AG04449 (cell line): ENCODE measurements around the gene MYO1C.
"Not testable (repeated sequence)": the region's sequence is repeated elsewhere in the genome, so short reads cannot be mapped to it uniquely, and the experiment has no call there.

Source experiments
- CTCF ChIA-PET: fragments of 350-600 bp; formaldehyde crosslinking; extraction: SDS; loops from one replicate; lab custom pipeline; 2021; ENCODE audit warnings: antibody characterized with exemption; lab: Yijun Ruan, JAX
- POLR2A ChIA-PET: fragments of 400-600, 350-600 bp; formaldehyde crosslinking; extraction: SDS; loops from one replicate; lab custom pipeline; 2020; ENCODE audit warnings: antibody characterized with exemption, inconsistent platforms; lab: Yijun Ruan, JAX
- DNase-seq: peaks from one replicate; pipeline ENCODE4 v3.0.0-alpha.2; 2010; ENCODE audit warnings: low read depth, low spot score
- H3K4me3 ChIP-seq: 2 replicates; pipeline ENCODE4 v1.5.1; 2011; ENCODE audit warnings: low read depth, mild to moderate bottlenecking, control low read depth, low read length
- CTCF ChIP-seq: IDR thresholded peaks from one replicate; pipeline ENCODE4 v1.5.1; 2011; ENCODE audit warnings: mild to moderate bottlenecking, moderate library complexity, low read length, control low read depth, inconsistent platforms; ENCODE audit not compliant: insufficient read depth; ENCODE audit errors: missing control alignments

Gene MYO1C

GRCh38 chr17:1446201-1446600 is 46.3 kb downstream of the MYO1C start:
- ChIA-PET CTCF (interaction anchor here (0.6 to 1.2 kb wide), 2 partner anchors 54 to 81 kb away, joined by 3 to 5 read pairs; no protein-coding TSS in a partner anchor), POLR2A (no interaction called here)
- DNase-seq: no peak
- H3K4me3 ChIP-seq: no peak overlapping the region
- TF ChIP-seq CTCF: no peak

- POLR2A ChIA-PET, CTCF ChIA-PET, DNase-seq, H3K4me3 ChIP-seq: not testable (repeated sequence)
Measured at GRCh38 chr17:1445695-1446094, 46.8 kb downstream of the MYO1C start.

- CTCF ChIA-PET: interaction anchor here (1.4 kb wide), 1 partner anchor 78 kb away, joined by 3 read pairs; no protein-coding TSS in a partner anchor
- DNase-seq, H3K4me3 ChIP-seq, POLR2A ChIA-PET: not testable (repeated sequence)
Measured at GRCh38 chr17:1442721-1443120, 49.8 kb downstream of the MYO1C start.

GRCh38 chr17:1442187-1442586 is 50.3 kb downstream of the MYO1C start:
- ChIA-PET POLR2A (no interaction called here), CTCF (interaction anchor here (1.4 kb wide), 1 partner anchor 77 kb away, joined by 3 read pairs; no protein-coding TSS in a partner anchor)
- no peak for DNase-seq
- TF ChIP-seq CTCF: no peak
- no peak overlapping the region for H3K4me3 ChIP-seq

GRCh38 chr17:1440921-1441320 is 51.6 kb downstream of the MYO1C start:
- TF ChIP-seq CTCF: no peak
- H3K4me3 ChIP-seq: no peak overlapping the region
- CTCF ChIA-PET: interaction anchor here (1.5 kb wide), 1 partner anchor 9 kb away, joined by 4 read pairs; no protein-coding TSS in a partner anchor
- DNase-seq: no peak
- POLR2A ChIA-PET: interaction anchor here (0.6 kb wide), 1 partner anchor 19 kb away, joined by 3 read pairs; no protein-coding TSS in a partner anchor

- TF ChIP-seq CTCF: no peak
- H3K4me3 ChIP-seq: no peak overlapping the region
- CTCF ChIA-PET: interaction anchor here (0.8 to 1.7 kb wide), 4 partner anchors 9 to 74 kb away, joined by 3 to 10 read pairs (median 4); no protein-coding TSS in a partner anchor
- peak; percentile 70 for DNase-seq
- POLR2A ChIA-PET: interaction anchor here (0.6 to 1.2 kb wide), 5 partner anchors 10 to 145 kb away, joined by 3 to 6 read pairs (median 3); partner anchors contain the start of gene MYO1C
Measured at GRCh38 chr17:1438593-1439083, 53.8 kb downstream of the MYO1C start.

GRCh38 chr17:1435326-1435725 is 57.2 kb downstream of the MYO1C start:
- ChIA-PET POLR2A (no interaction called here), CTCF (interaction anchor here (1.4 kb wide), 1 partner anchor 70 kb away, joined by 7 read pairs; no protein-coding TSS in a partner anchor)
- DNase-seq: no peak
- H3K4me3 ChIP-seq: no peak overlapping the region
- no peak for TF ChIP-seq CTCF
